Esophagus squamous epithelium (tissue), 4 donors: ENCODE measurements around the gene SLC35G2.

Experiments
- CTCF ChIP-seq, 6 experiments: fragments of 450-650 bp in 4 of 6; fragments of 200-600 bp in 2 of 6; sonication (generic) in 2 of 6; IDR thresholded peaks; one replicate each; pipeline ENCODE4 v1.5.1; 2016 to 2019; ENCODE audit warnings: antibody characterized with exemption in 6 of 6, mild to moderate bottlenecking in 4 of 6, moderate library complexity in 4 of 6
- POLR2A ChIP-seq, 4 donors: fragments of 450-650 bp; IDR thresholded peaks; one replicate each; pipeline ENCODE4 v1.6.1; 2017; ENCODE audit warnings: antibody characterized with exemption in 4 of 4, mild to moderate bottlenecking in 4 of 4, moderate library complexity in 3 of 4

- TF ChIP-seq POLR2A (IDR thresholded peaks at IDR 0.05) = no peak
- TF ChIP-seq CTCF (IDR thresholded peaks at IDR 0.05) = no peak
These were observed 33.3 kb downstream of the SLC35G2 start for GRCh38 chr3:136852180-136852579.
